MCF 10A (cell line): ENCODE results near the gene ZMIZ1. TPM values are rescaled to one million over a fixed set of nuclear protein-coding genes. Genes with fewer than 3 reads are reported as not detected.

Source experiments
- BruUV-seq: library from RNA; stranded (reverse); fragments of 400-500 nt; replicated peaks from 2 replicates; lab custom pipeline; 2021; lab: Mats Ljungman, UMichigan
- CTCF ChIA-PET: fragments of 300-600 bp; sonication (Branson Sonifier 250); formaldehyde crosslinking; extraction: SDS; loops from one replicate; lab custom pipeline; 2021; ENCODE audit warnings: antibody characterized with exemption, inconsistent platforms; lab: Yijun Ruan, JAX
- POLR2A ChIA-PET: fragments of 300-600, 350-650 bp; sonication (Branson Sonifier 250); formaldehyde crosslinking; extraction: SDS; loops from one replicate; lab custom pipeline; 2020; ENCODE audit warnings: antibody characterized with exemption, inconsistent platforms; lab: Yijun Ruan, JAX
- DNase-seq: peaks from one replicate; pipeline ENCODE4 v3.0.0-alpha.2; 2018; ENCODE audit not compliant: unreplicated experiment
- H3K27ac Mint-ChIP-seq: one replicate; pipeline ENCODE4 v1.8.0; 2022; ENCODE audit warnings: mild to moderate bottlenecking, low read depth, mixed read lengths; ENCODE audit not compliant: unreplicated experiment
- H3K27me3 Mint-ChIP-seq: one replicate; pipeline ENCODE4 v1.8.0; 2022; ENCODE audit warnings: mixed read lengths; ENCODE audit not compliant: insufficient read depth, unreplicated experiment
- H3K36me3 Mint-ChIP-seq: one replicate; pipeline ENCODE4 v1.8.0; 2022; ENCODE audit warnings: mild to moderate bottlenecking, moderate library complexity, mixed read lengths; ENCODE audit not compliant: insufficient read depth, unreplicated experiment
- H3K4me1 Mint-ChIP-seq: one replicate; pipeline ENCODE4 v1.8.0; 2022; ENCODE audit warnings: mixed read lengths; ENCODE audit not compliant: insufficient read depth, unreplicated experiment
- H3K4me3 Mint-ChIP-seq: one replicate; pipeline ENCODE4 v1.8.0; 2022; ENCODE audit warnings: mild to moderate bottlenecking, moderate library complexity, mixed read lengths; ENCODE audit not compliant: unreplicated experiment
- H3K9me3 Mint-ChIP-seq: one replicate; pipeline ENCODE4 v1.8.0; 2022; ENCODE audit warnings: mixed read lengths; ENCODE audit not compliant: unreplicated experiment
- CTCF ChIP-seq: fragments of 200-600 bp; IDR thresholded peaks from one replicate; pipeline ENCODE4 v1.8.0; 2022; ENCODE audit warnings: antibody characterized with exemption, mild to moderate bottlenecking; ENCODE audit not compliant: unreplicated experiment
- intact Hi-C: fragments of 100-400 bp; cut with micrococcal nuclease; formaldehyde crosslinking; loops from 2 replicates; pipeline ENCODE4 v1.14.1; 2022
- total RNA-seq: library from RNA; stranded (reverse); gene quantifications from 2 replicates; pipeline ENCODE4 v1.2.3, GENCODE V29; 2022

ZMIZ1 gene
- total RNA-seq, 1 experiment from 2014 or later, result 15.5 TPM

GRCh38 chr10:79207726-79208125 is 139.0 kb downstream of the ZMIZ1 start:
- Mint-ChIP-seq H3K27ac (no peak overlapping the region), H3K4me1 (no peaks in the 10 kb centered on the region), H3K4me3 (no peak overlapping the region), H3K9me3 (no peaks in the 10 kb centered on the region), H3K36me3 (peaks cover 25% of the 10 kb centered on the region), H3K27me3 (no peaks in the 10 kb centered on the region)
- CTCF ChIA-PET, result interaction anchor here (1.8 kb wide), 1 partner anchor 11 kb away, joined by 6 read pairs; no protein-coding TSS in a partner anchor
- no peak for TF ChIP-seq CTCF
- POLR2A ChIA-PET, result no interaction called here
- intact Hi-C loops, result no loop called here
- BruUV-seq, result no TSS peak
- no peak for DNase-seq

DNA sequence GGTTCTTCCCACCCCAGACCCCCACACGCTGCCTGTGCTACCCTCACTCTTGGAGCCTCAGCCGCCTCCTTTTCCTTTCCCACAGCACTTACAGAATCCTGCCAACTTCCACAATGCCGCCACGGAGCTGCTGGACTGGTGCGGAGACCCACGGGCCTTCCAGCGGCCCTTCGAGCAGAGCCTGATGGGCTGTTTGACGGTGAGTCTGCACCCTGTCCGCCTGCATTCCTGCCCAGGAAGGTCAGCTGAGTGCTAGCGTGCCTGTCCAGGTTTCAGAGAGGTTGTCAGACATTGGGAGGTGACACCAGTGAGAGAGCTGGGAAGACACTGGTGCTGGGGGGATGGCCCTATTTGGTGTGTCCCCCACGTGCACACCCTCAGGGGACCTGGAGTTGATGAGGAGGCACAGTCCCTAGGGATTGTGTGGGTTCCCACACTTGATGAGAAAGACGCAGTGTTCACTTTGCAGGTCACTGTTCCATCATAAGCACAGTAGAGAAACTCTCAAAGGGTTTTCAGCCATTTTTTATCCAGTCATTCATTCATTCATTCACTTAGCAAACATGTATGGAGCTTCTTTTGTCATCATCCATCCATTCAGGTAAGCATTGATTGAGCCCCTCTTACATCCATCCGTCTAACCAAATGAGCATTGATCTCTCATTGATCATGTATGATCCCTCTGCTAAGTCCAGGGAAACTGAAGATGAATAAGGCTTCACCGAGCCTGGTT is 139.7 kb downstream of the ZMIZ1 start:
- no peak for TF ChIP-seq CTCF
- intact Hi-C loops, result no loop called here
- DNase-seq, result no peak
- H3K4me1 Mint-ChIP-seq, result no peaks in the 10 kb centered on the region
- no peak overlapping the region for H3K27ac Mint-ChIP-seq
- no TSS peak for BruUV-seq
- no peaks in the 10 kb centered on the region for H3K27me3 Mint-ChIP-seq
- ChIA-PET CTCF (interaction anchor here (0.7 to 1.8 kb wide), 2 partner anchors 11 to 419 kb away, joined by 4 to 6 read pairs; no protein-coding TSS in a partner anchor), POLR2A (interaction anchor here (0.7 kb wide), 1 partner anchor 19 kb away, joined by 3 read pairs; no protein-coding TSS in a partner anchor)
- no peak overlapping the region for H3K4me3 Mint-ChIP-seq
- no peaks in the 10 kb centered on the region for H3K9me3 Mint-ChIP-seq
- H3K36me3 Mint-ChIP-seq, result peaks cover 25% of the 10 kb centered on the region

GRCh38 chr10:79209340-79209739 is 140.6 kb downstream of the ZMIZ1 start:
- no peak for DNase-seq
- ChIA-PET CTCF (interaction anchor here (0.5 to 1.8 kb wide), 2 partner anchors 12 to 275 kb away, joined by 4 to 6 read pairs; no protein-coding TSS in a partner anchor), POLR2A (no interaction called here)
- Mint-ChIP-seq H3K27ac (no peak overlapping the region), H3K27me3 (no peaks in the 10 kb centered on the region), H3K4me3 (no peak overlapping the region), H3K9me3 (no peaks in the 10 kb centered on the region), H3K36me3 (peaks cover 31% of the 10 kb centered on the region), H3K4me1 (no peaks in the 10 kb centered on the region)
- intact Hi-C loops, result no loop called here
- no peak for TF ChIP-seq CTCF
- no TSS peak for BruUV-seq

DNA sequence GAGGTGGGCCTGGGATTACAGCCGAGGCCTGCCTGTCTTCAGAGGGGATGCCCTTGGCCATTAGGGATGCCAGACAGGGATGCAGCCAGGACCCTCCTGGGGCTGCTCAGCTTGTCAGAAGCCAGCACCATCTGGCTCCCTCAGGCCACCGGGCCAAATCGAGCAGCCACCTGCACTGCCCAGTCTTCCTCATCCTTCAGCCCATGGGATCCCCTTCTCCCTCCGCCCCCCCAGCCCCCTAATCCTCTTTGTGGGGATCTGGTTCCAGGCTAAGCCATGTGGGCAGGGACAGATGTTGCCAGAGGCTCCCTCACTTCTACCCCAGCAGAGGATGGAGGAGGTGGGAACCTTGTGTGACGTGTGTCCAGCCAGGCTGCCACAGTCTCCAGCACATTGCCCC is 141.1 kb downstream of the ZMIZ1 start:
- no peak for TF ChIP-seq CTCF
- Mint-ChIP-seq H3K36me3 (peaks cover 31% of the 10 kb centered on the region), H3K9me3 (no peaks in the 10 kb centered on the region), H3K27ac (no peak overlapping the region), H3K4me1 (no peaks in the 10 kb centered on the region), H3K4me3 (no peak overlapping the region), H3K27me3 (no peaks in the 10 kb centered on the region)
- intact Hi-C loops, result no loop called here
- no peak for DNase-seq
- ChIA-PET CTCF (interaction anchor here (0.5 kb wide), 1 partner anchor 276 kb away, joined by 4 read pairs; no protein-coding TSS in a partner anchor), POLR2A (no interaction called here)
- BruUV-seq, result no TSS peak
